GM04504 (cell line): ENCODE results near the gene FBXL17.
"Not testable (repeated sequence)": the region's sequence is repeated elsewhere in the genome, so short reads cannot be mapped to it uniquely, and the experiment has no call there.

Experiments
- DNase-seq: peaks from one replicate; pipeline ENCODE4 v3.0.0-alpha.2; 2012; ENCODE audit warnings: low read depth

FBXL17 gene

GRCh38 chr5:108249095-108249784 is 132.7 kb downstream of the FBXL17 start:
- no peak for DNase-seq

- DNase-seq: no peak
These were observed 142.7 kb downstream of the FBXL17 start for GRCh38 chr5:108238936-108239887.

GRCh38 chr5:108238461-108238860 is 143.4 kb downstream of the FBXL17 start:
- no peak for DNase-seq

- DNase-seq: no peak
These were observed 148.2 kb downstream of the FBXL17 start for GRCh38 chr5:108233617-108234155.

- no peak for DNase-seq
These were observed 149.1 kb downstream of the FBXL17 start for GRCh38 chr5:108232805-108233204.

- no peak for DNase-seq
These were observed 159.9 kb downstream of the FBXL17 start for GRCh38 chr5:108222011-108222410.

GRCh38 chr5:108220834-108221233 is 161.1 kb downstream of the FBXL17 start:
- DNase-seq: no peak

GRCh38 chr5:108216890-108217289 is 165.0 kb downstream of the FBXL17 start:
- DNase-seq: peak; percentile 5

- DNase-seq: no peak
These were observed 167.0 kb downstream of the FBXL17 start for GRCh38 chr5:108214857-108215256.

GRCh38 chr5:108212775-108213346 is 169.0 kb downstream of the FBXL17 start:
- no peak for DNase-seq

- DNase-seq: no peak
These were observed 175.2 kb downstream of the FBXL17 start for GRCh38 chr5:108206707-108207106.

- DNase-seq: no peak
These were observed 180.2 kb downstream of the FBXL17 start for GRCh38 chr5:108201721-108202120.

- no peak for DNase-seq
These were observed 185.6 kb downstream of the FBXL17 start for GRCh38 chr5:108196276-108196675.

GRCh38 chr5:108193021-108193795 is 188.7 kb downstream of the FBXL17 start:
- DNase-seq: peak; percentile 51

GRCh38 chr5:108184940-108185339 is 197.0 kb downstream of the FBXL17 start:
- DNase-seq: no peak

GRCh38 chr5:108181975-108182374 is 199.9 kb downstream of the FBXL17 start:
- no peak for DNase-seq

- no peak for DNase-seq
These were observed 207.6 kb downstream of the FBXL17 start for GRCh38 chr5:108174286-108174685.

GRCh38 chr5:108171759-108172158 is 210.1 kb downstream of the FBXL17 start:
- DNase-seq: no peak

GRCh38 chr5:108168915-108169314 is 213.0 kb downstream of the FBXL17 start:
- no peak for DNase-seq

- DNase-seq: no peak
These were observed 214.7 kb downstream of the FBXL17 start for GRCh38 chr5:108167174-108167573.

GRCh38 chr5:108164574-108164973 is 217.3 kb downstream of the FBXL17 start:
- no peak for DNase-seq

GRCh38 chr5:108152854-108153253 is 229.0 kb downstream of the FBXL17 start:
- not testable (repeated sequence) for DNase-seq
